GM18517 (cell line): ENCODE data around the gene RCAN2.

Source experiments
- ATAC-seq: cut with Tn5 transposase; IDR thresholded peaks from one replicate; pipeline ENCODE4 v1.9.1; 2021; ENCODE audit warnings: mild to moderate bottlenecking, moderate library complexity; ENCODE audit not compliant: unreplicated experiment

The RCAN2 gene

DNA sequence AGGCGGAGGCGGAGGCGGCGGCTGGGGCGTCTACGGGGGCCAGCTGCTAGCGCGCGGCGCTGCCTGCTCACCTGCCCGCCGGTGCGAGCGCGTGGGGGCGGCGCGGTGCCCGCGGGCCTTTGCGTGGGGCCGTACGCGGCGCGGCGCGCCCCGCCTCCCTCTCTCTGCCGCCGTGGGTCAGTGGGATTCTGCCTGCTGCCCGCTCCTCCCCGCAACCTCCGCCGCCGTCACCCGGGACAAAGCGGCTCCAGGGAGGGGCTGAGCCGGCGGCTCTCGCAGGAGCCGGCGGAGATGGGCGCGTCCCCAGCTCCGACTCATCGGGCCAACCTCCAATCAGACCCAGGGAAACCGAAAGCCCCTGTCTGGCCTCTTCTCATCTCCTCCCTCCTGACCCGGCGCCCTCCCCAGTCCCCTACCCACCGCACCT is at the start of gene RCAN2:
Gene RCAN2 (minus strand): TSS at position 249 of the 427 bp plus-strand sequence.
- peak; percentile 48 for ATAC-seq

DNA sequence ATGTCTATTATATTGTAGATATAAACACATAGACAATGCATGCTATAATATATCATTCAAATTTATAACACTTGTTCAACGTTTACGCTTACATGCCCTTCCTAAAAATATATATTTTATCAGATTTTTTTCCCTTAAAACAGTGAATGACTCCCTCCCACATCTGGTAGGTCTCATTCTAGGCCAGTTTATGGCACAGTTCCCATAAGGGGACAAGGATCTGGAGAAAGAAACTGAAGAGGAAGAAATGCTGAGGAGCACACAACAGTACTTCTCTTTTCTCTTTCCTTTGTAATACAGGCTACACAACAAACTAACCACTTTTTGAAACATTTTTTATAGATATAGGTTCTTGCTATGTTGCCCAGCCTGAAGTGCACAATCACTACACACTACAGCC is 48.6 kb upstream of the RCAN2 start:
- ATAC-seq, result no peak

DNA sequence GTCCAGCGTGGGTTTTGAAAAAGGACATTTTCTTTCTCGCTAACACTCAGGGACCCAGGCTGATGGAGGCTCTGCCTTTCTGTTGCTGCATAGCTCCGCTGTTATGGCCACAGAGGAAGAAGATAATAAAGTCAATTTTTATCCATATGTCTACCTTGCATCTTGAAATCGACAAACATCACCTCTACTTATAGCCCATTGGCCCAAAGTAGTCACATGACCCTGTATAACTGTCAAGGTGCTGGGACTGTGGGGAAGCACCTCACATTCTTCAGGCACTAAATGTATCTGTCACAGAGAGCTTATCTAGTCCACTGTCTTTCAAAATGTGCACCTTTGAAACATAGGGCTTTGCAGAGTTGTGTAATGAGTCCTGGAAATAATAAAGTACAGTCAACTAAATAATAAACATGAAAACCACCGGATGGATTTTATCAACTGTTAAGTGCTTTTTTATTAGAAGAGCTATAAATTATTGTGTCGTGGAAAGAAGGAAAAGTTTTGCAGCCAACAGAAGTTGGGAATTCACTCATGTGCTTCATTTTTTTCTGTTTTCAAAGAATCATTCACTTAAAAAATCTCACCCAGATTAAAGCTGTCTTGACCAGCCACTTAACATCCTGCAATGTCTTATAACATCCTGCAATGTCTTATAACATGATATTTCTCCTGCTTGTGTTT is 47.7 kb upstream of the RCAN2 start:
- no peak for ATAC-seq

- no peak for ATAC-seq
Measured at GRCh38 chr6:46530896-46531295, 39.6 kb upstream of the RCAN2 start.

- no peak for ATAC-seq
Measured at GRCh38 chr6:46528961-46529750, 37.9 kb upstream of the RCAN2 start.

GRCh38 chr6:46526607-46527006 is 35.4 kb upstream of the RCAN2 start:
- ATAC-seq, result no peak

DNA sequence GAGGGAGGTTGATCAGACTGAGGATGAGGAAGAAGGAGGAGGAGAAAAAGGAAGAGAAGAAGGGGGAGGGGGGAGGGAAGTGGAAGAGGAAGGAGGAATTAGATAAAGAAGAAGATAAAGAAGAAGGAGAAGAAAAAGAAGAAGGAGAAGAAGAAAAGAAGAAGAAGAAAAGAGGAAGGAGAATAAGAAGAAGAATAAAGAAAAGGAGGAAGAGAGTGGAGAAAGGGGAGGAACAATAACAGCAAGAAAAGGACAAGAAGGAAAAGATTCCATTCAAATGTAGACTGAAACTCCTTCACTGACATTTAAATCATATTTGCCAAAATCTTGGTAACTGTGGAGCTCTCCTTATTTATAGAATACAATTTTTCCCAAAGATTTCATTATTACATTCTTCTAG is 34.3 kb upstream of the RCAN2 start:
- no peak for ATAC-seq

- no peak for ATAC-seq
Measured at GRCh38 chr6:46521464-46521971, 30.3 kb upstream of the RCAN2 start.

DNA sequence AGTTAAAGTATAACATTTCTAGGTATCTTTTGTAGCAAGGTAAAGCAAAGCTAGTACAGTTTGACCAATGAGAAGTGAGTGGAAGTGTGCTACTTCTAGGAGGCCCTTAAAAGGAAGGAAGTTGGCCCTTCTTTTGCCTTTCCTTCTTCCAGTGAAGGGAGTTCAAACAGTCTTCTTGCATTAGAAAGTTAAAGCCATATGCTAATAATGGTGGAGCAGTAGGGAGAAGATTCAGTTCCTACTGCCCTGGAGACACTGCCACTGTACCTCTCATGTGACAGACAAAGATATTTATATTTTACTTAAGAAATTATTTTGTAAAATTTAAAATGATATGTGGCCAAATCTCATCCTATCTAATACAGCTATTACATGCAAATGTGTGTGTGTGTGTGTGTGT is 26.0 kb upstream of the RCAN2 start:
- no peak for ATAC-seq

GRCh38 chr6:46513533-46513932 is 22.3 kb upstream of the RCAN2 start:
- ATAC-seq, result no peak

DNA sequence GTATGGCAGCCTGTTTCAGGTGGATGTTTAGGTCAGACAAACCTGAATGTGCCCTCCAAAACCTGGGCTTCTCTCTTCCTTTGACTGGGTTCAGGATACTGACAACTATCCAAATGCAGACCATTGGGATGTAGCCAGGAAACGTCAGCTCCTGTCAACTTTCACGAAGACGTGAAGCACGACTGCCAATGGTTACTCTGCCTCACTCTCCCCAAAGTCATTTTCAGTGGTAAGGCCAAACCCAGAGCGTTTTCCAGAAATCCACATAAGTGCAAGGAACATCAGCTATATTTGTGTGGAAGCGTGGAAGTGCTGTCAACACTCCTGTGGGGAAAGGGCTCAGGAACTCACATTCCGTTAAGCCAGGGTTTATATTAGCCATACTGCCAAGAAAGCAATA is 20.1 kb upstream of the RCAN2 start:
- no peak for ATAC-seq

- ATAC-seq, result no peak
Measured at GRCh38 chr6:46510651-46511050, 19.4 kb upstream of the RCAN2 start.

- ATAC-seq, result no peak
Measured at GRCh38 chr6:46509981-46510510, 18.8 kb upstream of the RCAN2 start.

DNA sequence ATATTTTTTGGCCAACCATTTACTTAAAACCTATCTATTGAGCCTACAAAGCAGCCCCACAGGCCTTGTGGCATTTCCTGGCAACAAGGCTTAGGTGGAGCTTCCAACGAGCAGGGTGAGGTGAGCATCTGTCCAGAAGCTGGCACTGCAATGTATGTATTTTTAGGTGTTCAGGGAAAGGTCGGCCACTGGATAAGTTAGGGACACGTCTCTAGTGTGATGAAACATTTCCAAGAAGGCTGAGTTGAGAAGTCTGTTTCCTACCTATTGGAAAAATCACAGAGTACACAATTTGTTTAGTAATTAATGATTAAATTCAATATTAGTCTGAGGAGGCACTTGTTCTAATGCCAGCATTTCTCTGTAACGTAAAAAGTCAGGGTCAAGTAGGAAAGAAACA is 17.8 kb upstream of the RCAN2 start:
- ATAC-seq, result no peak

DNA sequence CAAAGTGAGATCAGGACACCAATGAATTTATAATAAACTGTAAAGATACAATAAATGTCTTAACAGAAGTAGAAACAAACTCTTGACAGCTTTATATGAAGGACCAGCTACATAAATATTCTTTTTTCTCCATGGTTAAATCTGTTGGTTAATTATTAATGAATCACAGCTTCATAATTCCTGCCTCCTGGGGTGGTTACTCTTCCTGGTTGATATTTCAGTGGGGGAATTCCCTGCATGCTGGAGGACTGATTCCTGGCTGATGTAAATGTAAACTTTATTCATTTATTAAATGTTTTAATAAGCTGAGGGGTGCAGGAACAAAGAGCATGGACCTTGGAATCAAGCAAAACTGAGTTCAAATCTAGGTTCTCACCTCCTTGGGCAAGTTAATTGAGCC is 16.2 kb upstream of the RCAN2 start:
- no peak for ATAC-seq

DNA sequence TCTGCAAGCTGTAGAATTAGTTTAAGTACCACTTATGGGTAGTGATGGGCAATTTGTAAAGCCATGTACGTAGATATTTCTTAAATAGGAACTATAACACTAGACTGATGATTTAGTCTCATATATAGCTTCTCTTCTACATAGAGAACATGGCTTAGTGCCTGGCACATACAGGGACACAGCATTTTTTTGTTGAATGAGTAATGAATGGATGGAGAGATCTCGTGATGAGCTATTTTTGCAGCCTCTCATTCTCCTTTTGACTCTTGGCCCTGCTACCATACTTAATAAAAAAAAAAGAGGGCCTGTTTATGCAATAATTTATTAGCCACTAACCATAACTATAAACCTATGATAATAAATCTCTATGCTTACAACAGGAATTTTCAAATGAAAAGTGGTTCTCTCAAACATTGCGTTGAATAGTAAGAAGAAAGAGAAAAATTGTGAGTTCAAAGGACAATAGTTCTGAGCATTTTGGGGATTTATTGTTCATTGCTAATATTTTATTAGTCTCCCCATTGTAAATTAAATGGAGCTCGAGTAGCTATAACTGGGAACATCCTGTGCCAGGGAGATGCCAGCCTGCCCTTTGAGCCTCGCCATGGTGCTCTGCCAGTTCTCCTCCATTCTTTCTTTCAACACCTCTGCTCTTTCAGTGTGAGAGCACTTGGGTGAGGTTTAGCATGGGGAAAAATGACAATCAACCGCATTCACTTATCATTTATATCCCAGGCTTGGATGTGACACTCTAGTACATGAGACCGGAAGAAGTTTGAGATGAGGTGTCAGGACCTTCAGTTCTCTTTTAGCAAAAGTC is 14.7 kb upstream of the RCAN2 start:
- no peak for ATAC-seq

DNA sequence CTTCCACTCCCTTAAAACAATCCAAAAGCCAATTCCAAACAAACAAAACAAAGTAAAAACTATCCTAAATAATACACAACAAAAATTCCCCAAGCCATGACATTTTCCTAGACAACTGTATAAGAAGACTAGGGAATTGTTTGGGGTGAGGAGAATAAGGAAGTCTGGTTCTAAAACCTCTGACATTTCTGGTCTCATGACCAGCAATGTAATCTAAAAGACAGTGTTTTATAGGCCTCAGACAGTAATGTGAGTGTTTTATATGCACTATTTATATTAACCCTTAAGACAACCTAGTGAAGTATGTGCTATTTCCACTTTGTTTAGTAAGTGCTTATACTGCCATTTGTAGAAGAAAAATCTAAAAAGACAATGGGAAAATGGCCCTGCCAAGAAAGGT is 13.0 kb upstream of the RCAN2 start:
- ATAC-seq, result no peak

DNA sequence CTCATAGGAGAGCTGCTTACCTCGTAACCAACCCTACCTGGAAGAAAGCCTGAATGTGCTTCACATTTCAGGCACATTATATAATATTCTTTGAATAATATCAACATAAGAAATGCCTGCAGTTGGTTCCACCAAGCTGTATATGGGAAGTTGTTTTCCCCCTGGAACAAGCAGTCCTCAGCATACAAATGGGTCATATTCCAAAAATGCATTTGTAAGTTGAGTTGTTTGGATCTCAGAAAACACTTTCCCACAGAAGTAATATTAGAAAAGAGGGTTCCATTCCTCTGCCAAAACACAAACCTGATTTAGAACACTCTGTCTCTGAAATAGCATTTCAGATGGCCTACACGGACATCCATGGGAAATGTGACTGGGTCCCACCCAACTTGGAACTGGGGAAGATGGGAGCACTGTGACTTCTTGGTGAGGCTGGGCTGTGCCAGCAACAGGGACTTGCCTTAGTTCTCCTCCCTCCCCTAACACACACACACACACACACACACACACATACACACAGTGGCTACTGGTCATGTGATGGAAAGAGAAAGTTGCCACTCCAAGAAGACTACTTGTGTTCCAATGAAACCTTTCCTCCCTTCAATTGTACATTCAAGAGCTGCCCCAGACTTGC is 11.4 kb upstream of the RCAN2 start:
- ATAC-seq, result no peak

DNA sequence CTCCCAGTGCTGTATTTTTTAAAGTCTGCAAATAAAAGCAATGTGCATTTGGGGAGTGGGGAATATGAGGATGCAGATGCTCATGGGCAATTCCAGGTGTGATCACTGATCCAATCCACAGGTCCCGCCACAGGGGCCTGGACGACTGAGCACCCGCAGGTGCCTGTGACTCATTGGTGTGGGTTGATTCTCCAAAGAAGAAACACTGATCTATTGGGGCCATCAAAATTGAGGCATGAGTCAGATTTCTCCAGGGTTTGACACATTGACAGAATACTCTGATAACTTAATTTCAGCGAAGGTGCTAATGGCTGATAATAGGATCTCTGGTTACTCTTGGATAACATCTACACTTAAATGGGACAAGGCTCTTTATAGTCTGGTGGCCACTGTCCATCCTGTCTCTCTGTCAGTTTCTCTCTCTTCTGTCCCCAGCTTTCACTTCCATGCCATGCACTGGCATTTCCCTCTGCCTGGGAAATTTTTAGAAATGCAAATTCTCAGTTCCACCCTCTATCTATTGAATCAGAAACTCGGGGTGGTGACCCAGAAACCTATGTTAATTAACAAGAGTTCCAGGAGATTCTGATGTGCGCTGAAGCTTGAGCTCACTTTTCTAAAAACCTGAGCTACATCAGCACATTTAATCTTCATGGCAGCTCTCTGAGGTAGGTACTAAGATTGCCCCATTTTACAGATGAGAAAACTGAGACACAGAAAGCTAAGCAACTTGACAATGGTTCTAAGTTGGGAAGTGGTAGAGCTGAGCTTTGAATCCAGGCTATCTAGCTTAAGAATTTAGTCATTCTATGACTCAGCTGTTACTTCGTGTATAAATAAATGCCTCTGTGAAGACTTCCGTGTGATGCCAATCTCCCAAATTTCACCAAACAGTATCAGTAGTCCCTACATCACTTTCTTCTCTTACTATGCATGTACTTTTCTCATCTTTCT is 10.2 kb upstream of the RCAN2 start:
- no peak for ATAC-seq

DNA sequence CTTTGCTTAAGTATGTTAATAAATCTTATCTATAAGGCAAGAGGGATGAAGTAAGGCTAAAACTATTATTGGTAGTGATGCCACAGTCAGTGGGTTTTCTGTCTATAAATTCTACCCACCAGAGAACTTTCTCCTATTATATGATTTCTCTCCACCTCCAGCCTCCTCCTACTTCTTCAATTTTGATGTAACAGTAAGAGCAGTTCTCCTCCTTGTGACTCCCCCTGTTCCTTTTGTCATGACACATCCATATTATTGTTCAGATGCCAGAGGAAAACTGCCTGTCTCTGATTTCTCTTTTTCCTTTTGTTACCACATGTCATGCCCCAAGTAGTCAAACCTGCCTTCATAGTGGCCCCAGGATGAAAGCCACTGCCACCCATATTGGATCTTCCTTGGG is 9.1 kb upstream of the RCAN2 start:
- no peak for ATAC-seq
